Cortex of kidney (tissue), 1 donor: ENCODE measurements around the gene LDLRAP1.

Source experiments
- DNase-seq: peaks from one replicate; lab custom pipeline; 2025; lab: John Stamatoyannopoulos, UW

The LDLRAP1 gene

GRCh38 chr1:25609921-25610320 is 66.5 kb downstream of the LDLRAP1 start:
- DNase-seq: no peak

GRCh38 chr1:25610822-25611630 is 67.6 kb downstream of the LDLRAP1 start:
- DNase-seq: no peak

- no peak for DNase-seq
Observed at GRCh38 chr1:25611843-25612242, 68.4 kb downstream of the LDLRAP1 start.

GRCh38 chr1:25612421-25612820 is 69.0 kb downstream of the LDLRAP1 start:
- DNase-seq: no peak

GRCh38 chr1:25613091-25613490 is 69.7 kb downstream of the LDLRAP1 start:
- no peak for DNase-seq

- DNase-seq: no peak
Observed at GRCh38 chr1:25614501-25615171, 71.2 kb downstream of the LDLRAP1 start.

- DNase-seq: no peak
Observed at GRCh38 chr1:25615172-25615541, 71.8 kb downstream of the LDLRAP1 start.

GRCh38 chr1:25615563-25616094 is 72.2 kb downstream of the LDLRAP1 start:
- DNase-seq: no peak

- no peak for DNase-seq
Observed at GRCh38 chr1:25616095-25616986, 72.9 kb downstream of the LDLRAP1 start, which contains the start of gene MAN1C1. Gene MAN1C1 (plus strand): TSS chr1:25616791. CDS start chr1:25617798, 1,007 bp downstream.

GRCh38 chr1:25616987-25617624 is 73.7 kb downstream of the LDLRAP1 start:
- DNase-seq: no peak

GRCh38 chr1:25617625-25618432 is 74.4 kb downstream of the LDLRAP1 start:
- DNase-seq: no peak

GRCh38 chr1:25618433-25618808 is 75.0 kb downstream of the LDLRAP1 start:
- no peak for DNase-seq
